Measurements from ENCODE around the gene SLC12A8. TPM values are rescaled to one million over a fixed set of nuclear protein-coding genes. Genes with fewer than 3 reads are reported as not detected.

Gene SLC12A8
- total and polyA plus RNA-seq, 10 of the 15 experiments (the other 5 are each of a cell fraction or from before 2014, with no cell fraction given): 2.5 to 71.6 (median 50.1) TPM

DNA sequence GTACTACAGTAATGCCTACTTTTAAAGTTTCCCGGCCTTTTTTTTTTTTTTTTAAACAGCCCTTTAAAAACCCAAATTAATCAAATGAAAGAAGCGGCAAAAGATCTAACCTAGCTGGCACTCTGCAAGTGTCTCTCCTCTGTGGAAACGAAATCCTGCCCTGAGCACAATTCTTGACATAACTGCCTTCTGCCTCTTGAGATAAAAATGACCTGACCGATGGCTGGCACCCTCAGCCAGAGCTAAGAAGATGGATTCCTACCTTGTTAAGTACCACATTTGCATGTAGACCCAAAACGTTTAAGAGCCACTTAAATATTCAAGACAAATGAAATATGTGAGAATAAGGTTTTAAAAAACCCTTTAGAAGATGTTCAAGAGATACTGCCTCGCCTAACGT is 16.6 kb upstream of the SLC12A8 start (continued):
- TF ChIP-seq, protein P1, sequence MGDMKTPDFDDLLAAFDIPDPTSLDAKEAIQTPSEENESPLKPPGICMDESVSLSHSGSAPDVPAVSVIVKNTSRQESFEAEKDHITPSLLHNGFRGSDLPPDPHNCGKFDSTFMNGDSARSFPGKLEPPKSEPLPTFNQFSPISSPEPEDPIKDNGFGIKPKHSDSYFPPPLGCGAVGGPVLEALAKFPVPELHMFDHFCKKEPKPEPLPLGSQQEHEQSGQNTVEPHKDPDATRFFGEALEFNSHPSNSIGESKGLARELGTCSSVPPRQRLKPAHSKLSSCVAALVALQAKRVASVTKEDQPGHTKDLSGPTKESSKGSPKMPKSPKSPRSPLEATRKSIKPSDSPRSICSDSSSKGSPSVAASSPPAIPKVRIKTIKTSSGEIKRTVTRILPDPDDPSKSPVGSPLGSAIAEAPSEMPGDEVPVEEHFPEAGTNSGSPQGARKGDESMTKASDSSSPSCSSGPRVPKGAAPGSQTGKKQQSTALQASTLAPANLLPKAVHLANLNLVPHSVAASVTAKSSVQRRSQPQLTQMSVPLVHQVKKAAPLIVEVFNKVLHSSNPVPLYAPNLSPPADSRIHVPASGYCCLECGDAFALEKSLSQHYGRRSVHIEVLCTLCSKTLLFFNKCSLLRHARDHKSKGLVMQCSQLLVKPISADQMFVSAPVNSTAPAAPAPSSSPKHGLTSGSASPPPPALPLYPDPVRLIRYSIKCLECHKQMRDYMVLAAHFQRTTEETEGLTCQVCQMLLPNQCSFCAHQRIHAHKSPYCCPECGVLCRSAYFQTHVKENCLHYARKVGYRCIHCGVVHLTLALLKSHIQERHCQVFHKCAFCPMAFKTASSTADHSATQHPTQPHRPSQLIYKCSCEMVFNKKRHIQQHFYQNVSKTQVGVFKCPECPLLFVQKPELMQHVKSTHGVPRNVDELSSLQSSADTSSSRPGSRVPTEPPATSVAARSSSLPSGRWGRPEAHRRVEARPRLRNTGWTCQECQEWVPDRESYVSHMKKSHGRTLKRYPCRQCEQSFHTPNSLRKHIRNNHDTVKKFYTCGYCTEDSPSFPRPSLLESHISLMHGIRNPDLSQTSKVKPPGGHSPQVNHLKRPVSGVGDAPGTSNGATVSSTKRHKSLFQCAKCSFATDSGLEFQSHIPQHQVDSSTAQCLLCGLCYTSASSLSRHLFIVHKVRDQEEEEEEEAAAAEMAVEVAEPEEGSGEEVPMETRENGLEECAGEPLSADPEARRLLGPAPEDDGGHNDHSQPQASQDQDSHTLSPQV (IDR thresholded peaks at IDR 0.05): no peak
- no peak for TF ChIP-seq GABPA (IDR thresholded peaks at IDR 0.05; ENCODE audit: low read depth)
- no peak for TF ChIP-seq CREB1 (IDR thresholded peaks at IDR 0.05; ENCODE audit: low read depth)

DNA sequence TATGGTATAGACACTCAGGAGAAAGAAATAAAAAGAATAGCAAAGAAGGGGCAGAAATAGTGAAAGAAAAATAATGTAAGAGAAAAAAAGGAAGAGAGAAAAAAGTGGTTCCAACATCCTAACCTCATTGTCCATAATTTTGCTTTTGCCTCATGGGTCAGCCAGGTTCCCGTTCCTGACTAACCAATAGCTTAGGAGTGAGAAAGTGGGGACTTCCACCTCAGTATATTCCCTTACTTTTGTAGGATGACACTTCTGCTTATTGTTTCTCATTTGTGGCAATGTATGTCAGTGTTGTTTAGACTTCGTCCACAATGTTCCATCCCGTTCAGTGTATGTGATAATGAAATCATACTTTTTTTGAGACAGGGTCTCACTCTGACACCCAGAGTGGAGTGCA is 9.3 kb upstream of the SLC12A8 start:
- SMC1A ChIA-PET (ENCODE audit: uncharacterized antibody, unreplicated experiment): no interaction called here
- H2AFZ ChIP-seq (ENCODE audit: control insufficient read depth, low read depth, low read length): no peak overlapping the region
- 64% methylated on average over 3 of the region's 3 CpGs for WGBS (ENCODE audit: insufficient coverage, insufficient replicate concordance, low lambda C conversion rate, missing lambda C conversion rate)

More for the DNA sequence above, 9.3 kb upstream of the SLC12A8 start:
- no peak overlapping the region for H3K9ac ChIP-seq (ENCODE audit: control insufficient read depth, insufficient read depth, low read length)
- no peaks in the 10 kb centered on the region for H3K9me3 ChIP-seq (replicated peaks; ENCODE audit: control insufficient read depth, insufficient read depth, low read length)
- H3K4me1 ChIP-seq (ENCODE audit: control insufficient read depth, insufficient read depth, low read length): no peaks in the 10 kb centered on the region
- H3K27ac ChIP-seq (ENCODE audit: control insufficient read depth, insufficient read depth): no peak overlapping the region
- no peaks in the 10 kb centered on the region for H3K36me3 ChIP-seq (ENCODE audit: control insufficient read depth in 2 of 2, insufficient read depth in 2 of 2, low read length in 1 of 2)
- ChIA-PET RAD21 (ENCODE audit: unreplicated experiment) (no interaction called here), POLR2A (no interaction called here), CTCF (interaction anchor here (0.9 to 1.2 kb wide), 4 partner anchors 15 to 283 kb away, joined by 3 read pairs; no protein-coding TSS in a partner anchor)
- no peak for DNase-seq (ENCODE audit: low read depth, low spot score)
- no TSS peak for BruUV-seq (replicated peaks)
- in situ Hi-C loops (cut with MboI): no loop called here
- intact Hi-C loops (cut with micrococcal nuclease; ENCODE audit: unreplicated experiment): no loop called here
- no peak overlapping the region for H3K4me3 ChIP-seq
- H3K27me3 ChIP-seq (replicated peaks in 1 of 2; ENCODE audit: control insufficient read depth in 2 of 2, insufficient read depth in 2 of 2, low read length in 1 of 2): no peaks in the 10 kb centered on the region
- ATAC-seq: no peak
- no peaks in the 10 kb centered on the region for H3K79me2 ChIP-seq (ENCODE audit: control insufficient read depth, insufficient read depth, low read length)
- TF ChIP-seq POLR2AphosphoS5 (IDR thresholded peaks at IDR 0.05; ENCODE audit: low read length): no peak
- no peak for TF ChIP-seq TCF7 (IDR thresholded peaks at IDR 0.05; ENCODE audit: borderline replicate concordance)
- no peak for TF ChIP-seq JUND (IDR thresholded peaks at IDR 0.05; ENCODE audit: low read depth, low read length)
- no peak for TF ChIP-seq MEF2B (IDR thresholded peaks at IDR 0.05; ENCODE audit: partially characterized antibody, poor library complexity, severe bottlenecking)
- TF ChIP-seq RAD21 (IDR thresholded peaks at IDR 0.05; ENCODE audit: insufficient read depth, low read depth, low read length): no peak
- no peak for TF ChIP-seq HDAC6 (IDR thresholded peaks at IDR 0.05; ENCODE audit: unreplicated experiment)
- TF ChIP-seq, protein P2, sequence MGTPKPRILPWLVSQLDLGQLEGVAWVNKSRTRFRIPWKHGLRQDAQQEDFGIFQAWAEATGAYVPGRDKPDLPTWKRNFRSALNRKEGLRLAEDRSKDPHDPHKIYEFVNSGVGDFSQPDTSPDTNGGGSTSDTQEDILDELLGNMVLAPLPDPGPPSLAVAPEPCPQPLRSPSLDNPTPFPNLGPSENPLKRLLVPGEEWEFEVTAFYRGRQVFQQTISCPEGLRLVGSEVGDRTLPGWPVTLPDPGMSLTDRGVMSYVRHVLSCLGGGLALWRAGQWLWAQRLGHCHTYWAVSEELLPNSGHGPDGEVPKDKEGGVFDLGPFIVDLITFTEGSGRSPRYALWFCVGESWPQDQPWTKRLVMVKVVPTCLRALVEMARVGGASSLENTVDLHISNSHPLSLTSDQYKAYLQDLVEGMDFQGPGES (IDR thresholded peaks at IDR 0.05): no peak
- H3K4me2 ChIP-seq (ENCODE audit: control insufficient read depth, insufficient read depth): no peak overlapping the region
- no peak for FAIRE-seq
- H4K20me1 ChIP-seq (ENCODE audit: control insufficient read depth, insufficient read depth): no peaks in the 10 kb centered on the region
